Body of pancreas (tissue), 4 donors: Measurements from ENCODE around the gene AMTN. TPM values are rescaled to one million over a fixed set of nuclear protein-coding genes. Genes with fewer than 3 reads are reported as not detected.

Source experiments
- ATAC-seq: fragments of 150-250 bp; one replicate; pipeline ENCODE4 v1.9.1; 2016
- DNase-seq, 4 donors: peaks; one replicate each; pipeline ENCODE4 v3.0.0-alpha.2; 2019
- H3K27ac ChIP-seq, 4 donors: fragments of 200-600 bp; sonication (generic); 1 replicate in 3 of 4; 2 replicates in 1 of 4; pipeline versions ENCODE4 v1.5.1 to v1.6.1; 2016 to 2019; ENCODE audit warnings: mild to moderate bottlenecking in 1 of 4, mixed read lengths in 1 of 4, moderate library complexity in 1 of 4
- H3K27me3 ChIP-seq, 2 donors: fragments of 200-600 bp; sonication (generic); one replicate each; pipeline ENCODE4 v1.6.0; 2016; ENCODE audit warnings: mild to moderate bottlenecking in 1 of 2
- H3K36me3 ChIP-seq, 2 donors: fragments of 200-600 bp; sonication (generic); replicated peaks in 1 of 2; 2 replicates each; pipeline ENCODE4 v1.5.1; 2016; ENCODE audit warnings: low read depth in 2 of 2; ENCODE audit not compliant: insufficient read depth in 1 of 2
- H3K4me1 ChIP-seq: fragments of 200-600 bp; sonication (generic); one replicate; pipeline ENCODE4 v1.6.0; 2016
- H3K4me3 ChIP-seq, 2 donors: fragments of 200-600 bp; sonication (generic); 1 replicate in 1 of 2; 2 replicates in 1 of 2; pipeline ENCODE4 v1.5.1; 2016 to 2019
- H3K9me3 ChIP-seq, 3 donors: fragments of 200-600 bp; sonication (generic); 1 replicate in 2 of 3; 2 replicates in 1 of 3; pipeline ENCODE4 v1.5.1; 2016
- POLR2A ChIP-seq, 3 donors: fragments of 450-650 bp; IDR thresholded peaks; one replicate each; pipeline ENCODE4 v1.6.1; 2016; ENCODE audit warnings: antibody characterized with exemption in 3 of 3, mild to moderate bottlenecking in 2 of 3
- WGBS, 2 donors: methylation state at CpG; one replicate each; pipeline ENCODE4 v1.1.5; 2017; 5-methylcytosine and 5-hydroxymethylcytosine counted together
- intact Hi-C: fragments of 100-400 bp; cut with DNase I; formaldehyde crosslinking; loops from one replicate; pipeline ENCODE4 v1.15.1; 2023
- total RNA-seq, 2 donors: library from RNA; depleted of rRNA; stranded (reverse); fragments of >200 nt; gene quantifications; one replicate each; pipeline ENCODE4 v1.1.0, GENCODE V29; 2016
- TF ChIP-seq, protein P1 (sequence below), 7 experiments: fragments of 450-650 bp in 4 of 7; fragments of 200-600 bp in 3 of 7; sonication (generic) in 3 of 7; IDR thresholded peaks; one replicate each; pipeline ENCODE4 v1.5.1; 2016 to 2019; ENCODE audit warnings: antibody characterized with exemption in 7 of 7

Gene AMTN
- total RNA-seq, 2 donors from 2014 or later, result not detected

DNA sequence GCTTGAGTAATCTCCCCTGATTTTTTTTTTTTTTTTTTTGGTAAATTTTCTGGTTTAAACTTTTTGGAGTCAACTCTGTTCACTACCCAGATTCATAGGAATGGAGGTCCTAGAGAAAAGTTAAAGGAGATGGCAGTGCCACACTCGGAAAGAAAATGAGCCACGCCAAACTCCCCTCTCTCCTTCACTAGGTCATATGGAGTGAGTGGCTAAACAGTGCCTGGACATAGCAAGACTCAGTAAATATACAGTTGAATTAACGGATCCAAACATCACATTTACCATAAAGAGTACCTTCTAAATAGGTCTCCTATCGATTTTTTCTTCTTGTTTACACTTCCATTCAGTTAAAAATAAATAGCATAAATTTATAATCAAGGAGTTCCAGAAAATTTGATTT lies 13.6 kb upstream of the AMTN start:
- Histone ChIP-seq H3K4me1 (no peaks in the 10 kb centered on the region), H3K36me3 (no peaks in the 10 kb centered on the region), H3K27me3 (no peaks in the 10 kb centered on the region), H3K9me3 (no peaks in the 10 kb centered on the region), H3K4me3 (no peak overlapping the region), H3K27ac (no peak overlapping the region)
- ATAC-seq (no peak), DNase-seq (no peak)
- 36 to 41% methylated on average over 4 of the region's 4 CpGs for WGBS, 2 donors
- TF ChIP-seq, protein P1, sequence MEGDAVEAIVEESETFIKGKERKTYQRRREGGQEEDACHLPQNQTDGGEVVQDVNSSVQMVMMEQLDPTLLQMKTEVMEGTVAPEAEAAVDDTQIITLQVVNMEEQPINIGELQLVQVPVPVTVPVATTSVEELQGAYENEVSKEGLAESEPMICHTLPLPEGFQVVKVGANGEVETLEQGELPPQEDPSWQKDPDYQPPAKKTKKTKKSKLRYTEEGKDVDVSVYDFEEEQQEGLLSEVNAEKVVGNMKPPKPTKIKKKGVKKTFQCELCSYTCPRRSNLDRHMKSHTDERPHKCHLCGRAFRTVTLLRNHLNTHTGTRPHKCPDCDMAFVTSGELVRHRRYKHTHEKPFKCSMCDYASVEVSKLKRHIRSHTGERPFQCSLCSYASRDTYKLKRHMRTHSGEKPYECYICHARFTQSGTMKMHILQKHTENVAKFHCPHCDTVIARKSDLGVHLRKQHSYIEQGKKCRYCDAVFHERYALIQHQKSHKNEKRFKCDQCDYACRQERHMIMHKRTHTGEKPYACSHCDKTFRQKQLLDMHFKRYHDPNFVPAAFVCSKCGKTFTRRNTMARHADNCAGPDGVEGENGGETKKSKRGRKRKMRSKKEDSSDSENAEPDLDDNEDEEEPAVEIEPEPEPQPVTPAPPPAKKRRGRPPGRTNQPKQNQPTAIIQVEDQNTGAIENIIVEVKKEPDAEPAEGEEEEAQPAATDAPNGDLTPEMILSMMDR (IDR thresholded peaks at IDR 0.05), result no peak
- TF ChIP-seq POLR2A (IDR thresholded peaks at IDR 0.05), result no peak
- intact Hi-C loops, result loop anchor here (10.0 kb wide), 1 partner anchor 810 kb away; no protein-coding TSS in a partner anchor

DNA sequence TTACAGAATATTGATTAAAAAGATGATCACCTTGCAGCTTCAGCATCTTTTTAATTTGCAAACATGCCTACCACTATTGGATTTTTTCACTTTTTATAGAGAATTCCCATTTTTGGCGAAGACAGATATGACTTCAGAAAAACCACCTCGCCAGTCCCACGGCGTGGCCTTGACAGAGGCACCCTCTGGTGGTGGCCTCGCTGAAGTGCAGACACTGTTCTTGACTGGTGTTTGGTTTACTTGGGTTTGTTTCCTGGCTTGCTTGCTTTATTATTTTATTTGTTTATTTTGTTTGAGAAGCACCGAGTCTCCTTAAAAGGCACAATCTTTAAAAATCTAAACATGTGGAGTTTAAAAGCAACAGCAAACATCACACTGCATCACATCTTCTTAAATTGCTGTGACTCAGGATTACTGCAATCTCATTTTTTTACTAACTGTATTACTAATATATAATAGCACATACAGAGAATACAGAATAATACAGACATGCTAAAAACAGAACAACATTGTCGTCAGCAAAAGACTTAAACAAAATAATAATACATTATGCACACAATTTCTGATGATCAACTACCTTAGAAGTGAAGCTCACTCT lies 13.1 kb upstream of the AMTN start:
- TF ChIP-seq, protein P1 (IDR thresholded peaks at IDR 0.05), result peak; percentile 55 to 83 (median 81)
- TF ChIP-seq POLR2A (IDR thresholded peaks at IDR 0.05), result no peak
- no peaks in the 10 kb centered on the region for H3K4me1 ChIP-seq
- no peak overlapping the region for H3K4me3 ChIP-seq
- 2% methylated on average over 7 of the region's 7 CpGs for WGBS, 2 donors
- H3K27ac ChIP-seq, result no peak overlapping the region
- H3K36me3 ChIP-seq, result no peaks in the 10 kb centered on the region
- H3K9me3 ChIP-seq, result no peaks in the 10 kb centered on the region
- ATAC-seq, result peak; percentile 82
- no peaks in the 10 kb centered on the region for H3K27me3 ChIP-seq
- intact Hi-C loops, result loop anchor here (10.0 kb wide), 1 partner anchor 810 kb away; no protein-coding TSS in a partner anchor
- peak; percentile 45 to 72 (median 61) for DNase-seq

- TF ChIP-seq, protein P1 (IDR thresholded peaks at IDR 0.05), result no peak
- TF ChIP-seq POLR2A (IDR thresholded peaks at IDR 0.05), result no peak
- H3K9me3 ChIP-seq, result no peaks in the 10 kb centered on the region
- H3K4me1 ChIP-seq, result no peaks in the 10 kb centered on the region
- H3K27ac ChIP-seq, result no peak overlapping the region
- no peaks in the 10 kb centered on the region for H3K36me3 ChIP-seq
- 30 to 36% methylated on average over 1 of the region's 1 CpG for WGBS, 2 donors
- DNase-seq (no peak), ATAC-seq (no peak)
- H3K4me3 ChIP-seq, result no peak overlapping the region
- intact Hi-C loops, result loop anchor here (10.0 kb wide), 1 partner anchor 814 kb away; no protein-coding TSS in a partner anchor
- H3K27me3 ChIP-seq, result no peaks in the 10 kb centered on the region
Measured at GRCh38 chr4:70508801-70509200, 9.6 kb upstream of the AMTN start.

DNA sequence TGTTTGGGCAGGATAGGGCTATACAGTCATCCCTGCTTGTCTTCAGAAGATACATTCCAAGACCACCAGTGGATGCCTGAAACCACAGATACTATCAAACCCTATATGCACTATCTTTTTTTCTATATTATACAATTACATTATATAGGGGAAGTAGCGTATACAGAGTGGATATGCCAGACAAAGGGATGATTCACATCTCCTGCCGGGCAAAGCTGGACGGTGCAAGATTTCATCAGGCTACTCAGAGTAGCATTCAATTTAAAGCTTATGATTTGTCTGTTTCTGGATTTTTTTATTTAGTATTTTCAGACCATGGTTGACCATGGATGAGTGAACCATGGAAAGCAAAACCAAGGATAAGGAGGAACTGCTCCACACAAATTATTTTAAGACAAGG lies 7.0 kb upstream of the AMTN start:
- intact Hi-C loops, result no loop called here
- no peaks in the 10 kb centered on the region for H3K27me3 ChIP-seq
- WGBS, 2 donors, result 81 to 91% methylated on average over 3 of the region's 3 CpGs
- no peak overlapping the region for H3K4me3 ChIP-seq
- H3K9me3 ChIP-seq, result no peaks in the 10 kb centered on the region
- H3K4me1 ChIP-seq, result no peaks in the 10 kb centered on the region
- ATAC-seq, result no peak
- DNase-seq, result no peak
- no peaks in the 10 kb centered on the region for H3K36me3 ChIP-seq
- H3K27ac ChIP-seq, result no peak overlapping the region
- TF ChIP-seq, protein P1 (IDR thresholded peaks at IDR 0.05), result no peak
- no peak for TF ChIP-seq POLR2A (IDR thresholded peaks at IDR 0.05)
